PFSK-1 (cell line): ENCODE measurements around the gene VSIG4.

ENCODE experiments used
- FOXP2 ChIP-seq: optimal IDR thresholded peaks from 2 replicates; pipeline ENCODE3; 2011; ENCODE audit warnings: borderline replicate concordance, control low read depth, inconsistent platforms; ENCODE audit not compliant: insufficient read depth; ENCODE audit errors: extremely low read length, extremely low read depth
- POLR2AphosphoS5 ChIP-seq: IDR thresholded peaks from 2 replicates; pipeline ENCODE4 v1.6.1; 2012; ENCODE audit warnings: low read depth, mild to moderate bottlenecking, control low read depth, low read length, moderate library complexity
- SIN3A ChIP-seq: IDR thresholded peaks from 2 replicates; pipeline ENCODE4 v1.6.1; 2012; ENCODE audit warnings: mild to moderate bottlenecking, low read length, moderate library complexity, borderline replicate concordance; ENCODE audit not compliant: insufficient read depth
- TAF1 ChIP-seq: IDR thresholded peaks from 2 replicates; pipeline ENCODE4 v1.6.1; 2012; ENCODE audit warnings: low read length, control low read depth, borderline replicate concordance; ENCODE audit not compliant: insufficient read depth
- TF ChIP-seq, protein P1 (sequence below), 2 experiments: IDR thresholded peaks; 2 replicates each; pipeline versions ENCODE4 v1.6.1 to v1.8.0; 2011 to 2012; ENCODE audit warnings: low read depth in 2 of 2, low read length in 2 of 2, control low read depth in 1 of 2, inconsistent platforms in 1 of 2, mild to moderate bottlenecking in 1 of 2, moderate library complexity in 1 of 2; ENCODE audit not compliant: insufficient read depth in 1 of 2

The VSIG4 gene

DNA sequence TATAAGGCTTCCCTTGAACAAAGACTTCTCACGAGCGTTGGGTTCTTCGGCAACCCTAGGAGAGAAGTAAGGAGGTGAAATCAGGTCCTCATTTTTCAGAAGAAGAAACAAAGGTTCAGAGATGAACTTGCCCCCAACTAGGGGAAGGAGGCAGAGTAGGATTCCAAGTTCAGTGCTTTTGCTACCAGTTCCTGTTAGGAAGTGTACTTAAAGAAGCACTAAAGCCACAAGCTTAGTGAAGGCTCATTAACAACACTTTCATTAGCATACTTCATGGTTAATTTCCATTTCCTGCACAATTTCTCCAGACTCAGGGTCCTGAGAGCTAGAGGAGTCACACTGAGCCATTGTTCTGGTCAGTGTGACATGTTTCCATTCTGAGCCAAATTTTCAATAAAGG is 52.1 kb downstream of the VSIG4 start:
- TF ChIP-seq, protein P1, sequence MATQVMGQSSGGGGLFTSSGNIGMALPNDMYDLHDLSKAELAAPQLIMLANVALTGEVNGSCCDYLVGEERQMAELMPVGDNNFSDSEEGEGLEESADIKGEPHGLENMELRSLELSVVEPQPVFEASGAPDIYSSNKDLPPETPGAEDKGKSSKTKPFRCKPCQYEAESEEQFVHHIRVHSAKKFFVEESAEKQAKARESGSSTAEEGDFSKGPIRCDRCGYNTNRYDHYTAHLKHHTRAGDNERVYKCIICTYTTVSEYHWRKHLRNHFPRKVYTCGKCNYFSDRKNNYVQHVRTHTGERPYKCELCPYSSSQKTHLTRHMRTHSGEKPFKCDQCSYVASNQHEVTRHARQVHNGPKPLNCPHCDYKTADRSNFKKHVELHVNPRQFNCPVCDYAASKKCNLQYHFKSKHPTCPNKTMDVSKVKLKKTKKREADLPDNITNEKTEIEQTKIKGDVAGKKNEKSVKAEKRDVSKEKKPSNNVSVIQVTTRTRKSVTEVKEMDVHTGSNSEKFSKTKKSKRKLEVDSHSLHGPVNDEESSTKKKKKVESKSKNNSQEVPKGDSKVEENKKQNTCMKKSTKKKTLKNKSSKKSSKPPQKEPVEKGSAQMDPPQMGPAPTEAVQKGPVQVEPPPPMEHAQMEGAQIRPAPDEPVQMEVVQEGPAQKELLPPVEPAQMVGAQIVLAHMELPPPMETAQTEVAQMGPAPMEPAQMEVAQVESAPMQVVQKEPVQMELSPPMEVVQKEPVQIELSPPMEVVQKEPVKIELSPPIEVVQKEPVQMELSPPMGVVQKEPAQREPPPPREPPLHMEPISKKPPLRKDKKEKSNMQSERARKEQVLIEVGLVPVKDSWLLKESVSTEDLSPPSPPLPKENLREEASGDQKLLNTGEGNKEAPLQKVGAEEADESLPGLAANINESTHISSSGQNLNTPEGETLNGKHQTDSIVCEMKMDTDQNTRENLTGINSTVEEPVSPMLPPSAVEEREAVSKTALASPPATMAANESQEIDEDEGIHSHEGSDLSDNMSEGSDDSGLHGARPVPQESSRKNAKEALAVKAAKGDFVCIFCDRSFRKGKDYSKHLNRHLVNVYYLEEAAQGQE (IDR thresholded peaks at IDR 0.05; ENCODE audit: insufficient read depth in 1 of 2, low read depth in 2 of 2, low read length in 2 of 2) = no peak
- TF ChIP-seq FOXP2 (no peak), POLR2AphosphoS5 (no peak), TAF1 (no peak), SIN3A (no peak)

- TF ChIP-seq SIN3A (no peak), POLR2AphosphoS5 (no peak), FOXP2 (no peak)
Measured at GRCh38 chrX:65985922-65986588, 53.8 kb downstream of the VSIG4 start.

GRCh38 chrX:65985211-65985610 is 54.7 kb downstream of the VSIG4 start:
- TF ChIP-seq FOXP2 = no peak
- TF ChIP-seq SIN3A = no peak
- no peak for TF ChIP-seq TAF1
- TF ChIP-seq, protein P1 (IDR thresholded peaks at IDR 0.05; ENCODE audit: insufficient read depth in 1 of 2, low read depth in 2 of 2, low read length in 2 of 2) = no peak
- no peak for TF ChIP-seq POLR2AphosphoS5

GRCh38 chrX:65976161-65976560 is 63.7 kb downstream of the VSIG4 start:
- TF ChIP-seq TAF1 (no peak), FOXP2 (no peak), SIN3A (no peak), POLR2AphosphoS5 (no peak)
- TF ChIP-seq, protein P1 (IDR thresholded peaks at IDR 0.05; ENCODE audit: insufficient read depth in 1 of 2, low read depth in 2 of 2, low read length in 2 of 2) = no peak
